BJ (cell line): Measurements from ENCODE around the gene KAT14. TPM values are rescaled to one million over a fixed set of nuclear protein-coding genes. Genes with fewer than 3 reads are reported as not detected.
"Not testable (repeated sequence)": the region's sequence is repeated elsewhere in the genome, so short reads cannot be mapped to it uniquely, and the experiment has no call there.

Experiments
- CTCF ChIA-PET: fragments of 350-600 bp; formaldehyde crosslinking; extraction: SDS; loops from one replicate; lab custom pipeline; 2021; ENCODE audit warnings: antibody characterized with exemption, inconsistent platforms; lab: Yijun Ruan, JAX
- POLR2A ChIA-PET: fragments of 300-600 bp; sonication (Branson Sonifier 250); formaldehyde crosslinking; extraction: SDS; loops from one replicate; lab custom pipeline; 2021; ENCODE audit warnings: antibody characterized with exemption; lab: Charles Lee
- DNase-seq: peaks from one replicate; pipeline ENCODE4 v3.0.0-alpha.2; 2011; ENCODE audit warnings: low read depth
- H3K27me3 ChIP-seq: 2 replicates; pipeline ENCODE4 v1.6.0; 2011; ENCODE audit warnings: low read length; ENCODE audit not compliant: control insufficient read depth, insufficient read depth
- H3K36me3 ChIP-seq: 2 replicates; pipeline ENCODE4 v1.5.1; 2011; ENCODE audit warnings: low read length; ENCODE audit not compliant: control insufficient read depth, insufficient read depth
- H3K4me3 ChIP-seq: 2 replicates; pipeline ENCODE4 v1.5.1; 2011; ENCODE audit warnings: low read depth, mild to moderate bottlenecking, control low read depth, low read length
- polyA plus RNA-seq: library from polyadenylated mRNA; depleted of rRNA; stranded (reverse); fragments of >200 nt; gene quantifications from 2 replicates; pipeline ENCODE4 v1.2.3, GENCODE V29; 2011
- TF ChIP-seq, protein P1 (sequence below): IDR thresholded peaks from 2 replicates; pipeline ENCODE4 v1.5.1; 2011; ENCODE audit warnings: low read depth, mild to moderate bottlenecking, control low read depth, inconsistent platforms, low read length, moderate library complexity; ENCODE audit not compliant: insufficient read depth

KAT14 gene
- polyA plus RNA-seq, 1 experiment, result 9.8 TPM

DNA sequence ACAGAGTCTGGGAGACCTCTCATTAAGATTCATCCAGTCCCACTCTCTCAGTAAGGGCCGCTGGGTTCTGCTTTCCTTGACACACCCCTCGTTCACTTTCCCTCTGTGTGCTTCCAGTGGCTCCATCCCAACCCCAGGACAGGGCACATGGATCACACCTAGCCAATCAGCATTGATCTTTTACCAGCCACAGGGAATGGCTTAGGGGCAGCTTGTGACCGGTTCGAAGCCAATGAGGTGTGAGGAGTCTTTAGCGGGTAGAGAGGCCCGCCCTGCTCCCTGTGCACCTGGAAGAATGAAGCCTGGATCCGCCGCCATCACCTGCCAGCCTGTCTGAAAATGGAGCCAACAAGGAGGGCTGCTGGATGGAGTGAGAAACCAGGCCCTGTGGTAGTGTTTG lies 44.8 kb upstream of the KAT14 start:
- H3K4me3 ChIP-seq, result no peak overlapping the region
- ChIA-PET POLR2A (interaction anchor here (0.7 kb wide), 1 partner anchor 55 kb away, joined by 3 read pairs; no protein-coding TSS in a partner anchor), CTCF (no interaction called here)
- TF ChIP-seq, protein P1, sequence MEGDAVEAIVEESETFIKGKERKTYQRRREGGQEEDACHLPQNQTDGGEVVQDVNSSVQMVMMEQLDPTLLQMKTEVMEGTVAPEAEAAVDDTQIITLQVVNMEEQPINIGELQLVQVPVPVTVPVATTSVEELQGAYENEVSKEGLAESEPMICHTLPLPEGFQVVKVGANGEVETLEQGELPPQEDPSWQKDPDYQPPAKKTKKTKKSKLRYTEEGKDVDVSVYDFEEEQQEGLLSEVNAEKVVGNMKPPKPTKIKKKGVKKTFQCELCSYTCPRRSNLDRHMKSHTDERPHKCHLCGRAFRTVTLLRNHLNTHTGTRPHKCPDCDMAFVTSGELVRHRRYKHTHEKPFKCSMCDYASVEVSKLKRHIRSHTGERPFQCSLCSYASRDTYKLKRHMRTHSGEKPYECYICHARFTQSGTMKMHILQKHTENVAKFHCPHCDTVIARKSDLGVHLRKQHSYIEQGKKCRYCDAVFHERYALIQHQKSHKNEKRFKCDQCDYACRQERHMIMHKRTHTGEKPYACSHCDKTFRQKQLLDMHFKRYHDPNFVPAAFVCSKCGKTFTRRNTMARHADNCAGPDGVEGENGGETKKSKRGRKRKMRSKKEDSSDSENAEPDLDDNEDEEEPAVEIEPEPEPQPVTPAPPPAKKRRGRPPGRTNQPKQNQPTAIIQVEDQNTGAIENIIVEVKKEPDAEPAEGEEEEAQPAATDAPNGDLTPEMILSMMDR, result no peak
- no peaks in the 10 kb centered on the region; the same call in 1 of the 2 replicates for H3K27me3 ChIP-seq
- H3K36me3 ChIP-seq, result no peaks in the 10 kb centered on the region
- DNase-seq, result no peak

DNA sequence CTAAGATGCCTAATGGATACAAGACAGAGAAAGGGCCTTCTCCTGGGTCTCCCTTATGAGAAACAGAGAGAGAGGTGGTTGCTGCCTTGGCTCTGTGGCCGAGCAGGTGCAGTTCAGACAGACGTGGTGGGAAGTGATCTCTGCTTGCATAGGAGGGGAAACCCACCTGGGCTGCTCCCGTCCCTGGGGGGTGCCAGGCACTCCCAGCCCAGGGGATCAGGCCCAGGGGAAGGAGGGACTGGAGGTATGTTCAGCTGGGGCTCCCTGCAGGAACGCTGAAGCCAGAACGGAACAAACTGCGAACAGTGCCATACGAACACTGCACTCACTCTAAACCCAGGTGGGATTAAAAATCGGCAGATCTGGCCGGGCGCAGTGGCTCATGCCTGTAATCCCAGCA lies 44.3 kb upstream of the KAT14 start:
- POLR2A ChIA-PET, result interaction anchor here (0.7 kb wide), 1 partner anchor 55 kb away, joined by 3 read pairs; no protein-coding TSS in a partner anchor
- Histone ChIP-seq H3K36me3 (no peaks in the 10 kb centered on the region), H3K27me3 (no peaks in the 10 kb centered on the region; the same call in 1 of the 2 replicates), H3K4me3 (no peak overlapping the region)
- TF ChIP-seq, protein P1, result no peak
- no peak for DNase-seq
- CTCF ChIA-PET, result no interaction called here

DNA sequence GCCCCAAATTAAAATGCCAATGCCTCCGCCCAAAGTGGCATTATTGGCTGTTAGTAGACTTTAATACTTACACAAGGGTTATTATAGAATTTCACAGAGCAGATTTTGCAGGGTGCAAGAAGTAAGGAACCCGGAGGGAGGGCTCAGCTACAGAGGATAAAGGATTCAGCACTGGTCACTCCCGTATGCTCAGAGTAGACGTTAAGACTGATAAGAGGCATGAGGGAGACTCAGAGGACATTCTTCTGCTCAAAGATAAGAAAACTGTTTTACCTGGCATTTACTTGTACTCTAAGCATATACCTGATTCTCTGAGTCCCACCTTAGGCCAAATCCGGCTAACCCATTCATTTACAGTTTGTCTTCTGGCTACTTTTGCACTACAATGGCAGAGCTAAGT lies 43.5 kb upstream of the KAT14 start:
- Histone ChIP-seq H3K36me3 (no peaks in the 10 kb centered on the region), H3K4me3 (no peak overlapping the region), H3K27me3 (no peaks in the 10 kb centered on the region; the same call in 1 of the 2 replicates)
- ChIA-PET CTCF (no interaction called here), POLR2A (no interaction called here)
- TF ChIP-seq, protein P1, result no peak
- no peak for DNase-seq

DNA sequence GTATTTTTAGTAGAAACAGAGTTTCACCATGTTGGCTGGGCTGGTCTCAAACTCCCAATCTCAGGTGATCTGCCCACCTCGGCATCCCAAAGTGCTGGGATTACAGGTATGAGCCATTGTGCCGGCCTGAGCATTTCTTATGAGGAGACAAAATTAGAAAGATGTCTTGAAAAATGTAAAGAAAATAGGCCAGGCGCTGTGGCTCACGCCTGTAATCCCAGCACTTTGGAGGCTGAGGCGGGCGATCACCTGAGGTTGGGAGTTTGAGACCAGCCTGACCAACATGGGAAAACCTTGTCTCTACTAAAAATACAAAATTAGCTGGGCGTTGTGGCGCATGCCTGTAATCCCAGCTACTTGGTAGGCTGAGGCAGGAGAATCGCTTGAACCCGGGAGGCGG lies 37.1 kb upstream of the KAT14 start:
- H3K27me3 ChIP-seq, DNase-seq, POLR2A ChIA-PET, CTCF ChIA-PET, H3K36me3 ChIP-seq, H3K4me3 ChIP-seq: not testable (repeated sequence)

DNA sequence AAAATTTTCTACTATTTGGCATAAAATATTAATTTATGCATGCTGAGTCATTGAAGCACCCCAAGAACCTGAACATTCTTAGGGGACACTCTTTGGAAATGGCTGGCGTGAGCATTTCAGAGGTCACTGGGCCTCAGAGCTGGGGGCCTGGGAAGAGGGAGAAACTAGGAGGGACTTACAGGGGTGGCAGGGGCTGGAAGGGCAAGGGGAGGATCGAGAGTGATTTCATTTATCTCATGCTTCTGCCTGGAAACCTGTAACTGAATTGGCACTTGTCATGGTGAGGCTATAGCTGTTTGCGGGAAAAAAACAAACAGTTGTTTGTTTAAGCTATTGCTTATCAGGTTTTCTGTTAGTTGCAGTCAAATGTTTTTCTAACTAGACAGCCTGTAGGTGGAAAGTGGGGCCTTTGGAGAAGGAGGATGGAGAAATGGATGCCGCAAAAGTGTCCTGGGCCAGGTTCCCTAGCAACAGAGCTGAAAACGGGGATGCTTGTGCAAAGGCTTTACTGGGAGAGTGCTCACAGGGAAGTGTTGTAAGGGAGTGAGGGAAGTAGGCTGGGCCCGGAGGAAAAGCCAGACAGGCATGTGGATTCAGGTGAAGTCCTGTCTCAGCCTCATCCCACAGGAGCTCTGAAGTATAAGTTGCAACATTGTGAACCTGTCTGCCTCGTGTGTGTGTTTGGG lies 36.4 kb upstream of the KAT14 start:
- CTCF ChIA-PET, result no interaction called here
- no peak overlapping the region for H3K4me3 ChIP-seq
- no peak for DNase-seq
- H3K27me3 ChIP-seq, result no peaks in the 10 kb centered on the region
- TF ChIP-seq, protein P1, result no peak
- POLR2A ChIA-PET, result no interaction called here
- H3K36me3 ChIP-seq, result no peaks in the 10 kb centered on the region
